Heart left ventricle (tissue), 13 donors: Measurements from ENCODE around the gene GPR137C.

Source experiments
- CTCF ChIP-seq, 12 donors: fragments of 200-600 bp; sonication (generic) in 4 of 12; IDR thresholded peaks; one replicate each; pipeline versions ENCODE4 v1.5.0 to v1.8.0; 2018 to 2022; ENCODE audit warnings: antibody characterized with exemption in 12 of 12, mild to moderate bottlenecking in 5 of 12
- POLR2A ChIP-seq, 2 donors: fragments of 450-650 bp; IDR thresholded peaks; one replicate each; pipeline ENCODE4 v1.6.1; 2017; ENCODE audit warnings: antibody characterized with exemption in 2 of 2, mild to moderate bottlenecking in 2 of 2, moderate library complexity in 2 of 2
- donor health status: ischemic (EF 13 %, LVEDD 7.1; RV severe dilation, severe dysfunction).
- donor health status: DM: no; HTN: yes; CAD: no.
- donor health status: DM: no; HTN: no; CAD: no.
- donor health status: ischemic (EF 25% LVEDD 6.9; RV normal size, moderate dysfunction).
- donor health status: ischemic (EF 25% LVEDD 5.7; RV mildly dilated, moderate dysfunction).
- donor health status: ischemic (EF 35%, LVEDD 5.7; RV mildly dilated, moderate dysfunction).
- donor health status: nonischemic (EF 11% LVEDD 7.7; RV severe dilation, severe dysfunction).
- donor health status: DM: yes; HTN: yes; CAD: no.
- donor health status: PGD.
- donor health status: ischemic (EF 29% LVEDD 5.4; RV normal size, mild dysfunction).
- donor health status: nonischemic (EF 23%, LVEDD 6.1; RV moderate dilation, normal function).

- TF ChIP-seq CTCF (IDR thresholded peaks at IDR 0.05), result no peak
- TF ChIP-seq POLR2A (IDR thresholded peaks at IDR 0.05), result no peak
Observed at GRCh38 chr14:52686176-52686575, 133.5 kb downstream of the GPR137C start.
